TTC549 (cell line): ENCODE measurements around the gene NBDY.

Experiments used
- FAIRE-seq: peaks from 2 replicates; lab custom pipeline; 2012; peaks lifted over from hg19 to GRCh38; lab: Jason Lieb, UNC

Gene NBDY

GRCh38 chrX:56786889-56787733, 58.1 kb downstream of the NBDY start:
- no peak for FAIRE-seq

- FAIRE-seq = no peak
Measured at GRCh38 chrX:56787734-56788152, 58.7 kb downstream of the NBDY start.

GRCh38 chrX:56788229-56788628, 59.2 kb downstream of the NBDY start:
- no peak for FAIRE-seq

GRCh38 chrX:56788717-56789122, 59.7 kb downstream of the NBDY start:
- FAIRE-seq = no peak

- no peak for FAIRE-seq
Measured at GRCh38 chrX:56789518-56790070, 60.6 kb downstream of the NBDY start.

- no peak for FAIRE-seq
Measured at GRCh38 chrX:56790778-56791177, 61.7 kb downstream of the NBDY start.

GRCh38 chrX:56791456-56791855, 62.4 kb downstream of the NBDY start:
- no peak for FAIRE-seq

- FAIRE-seq = no peak
Measured at GRCh38 chrX:56792270-56793111, 63.4 kb downstream of the NBDY start.

- FAIRE-seq = no peak
Measured at GRCh38 chrX:56793112-56793430, 64.0 kb downstream of the NBDY start.

- FAIRE-seq = no peak
Measured at GRCh38 chrX:56793521-56794320, 64.7 kb downstream of the NBDY start.

- no peak for FAIRE-seq
Measured at GRCh38 chrX:56794404-56795230, 65.6 kb downstream of the NBDY start.

GRCh38 chrX:56795309-56795868, 66.3 kb downstream of the NBDY start:
- no peak for FAIRE-seq

- no peak for FAIRE-seq
Measured at GRCh38 chrX:56796641-56797395, 67.8 kb downstream of the NBDY start.

GRCh38 chrX:56797574-56798338, 68.7 kb downstream of the NBDY start:
- FAIRE-seq = no peak

- FAIRE-seq = no peak
Measured at GRCh38 chrX:56798339-56798711, 69.3 kb downstream of the NBDY start.

- no peak for FAIRE-seq
Measured at GRCh38 chrX:56798866-56799758, 70.1 kb downstream of the NBDY start.

- FAIRE-seq = no peak
Measured at GRCh38 chrX:56800307-56800706, 71.3 kb downstream of the NBDY start.

- no peak for FAIRE-seq
Measured at GRCh38 chrX:56800801-56801200, 71.8 kb downstream of the NBDY start.

- FAIRE-seq = no peak
Measured at GRCh38 chrX:56802428-56802827, 73.4 kb downstream of the NBDY start.
